Measurements from ENCODE around the gene RSAD2. TPM values are rescaled to one million over a fixed set of nuclear protein-coding genes. Genes with fewer than 3 reads are reported as not detected.
"Not testable (repeated sequence)": the region's sequence is repeated elsewhere in the genome, so short reads cannot be mapped to it uniquely, and the experiment has no call there.

RSAD2 gene
- total RNA-seq, 2 experiments from 2014 or later = 72.4 to 74.5 TPM

- Mint-ChIP-seq H3K36me3 (ENCODE audit: low read depth) (peaks cover 90% of the 10 kb centered on the region), H3K9me3 (ENCODE audit: insufficient read depth) (peaks cover 38% of the 10 kb centered on the region), H3K27ac (no peak overlapping the region), H3K4me3 (no peak overlapping the region), H3K4me1 (ENCODE audit: low read depth) (peaks cover 37% of the 10 kb centered on the region), H3K27me3 (ENCODE audit: low read depth) (no peaks in the 10 kb centered on the region)
- ChIA-PET POLR2A (interaction anchor here (0.6 to 1.0 kb wide), 2 partner anchors 19 to 30 kb away, joined by 3 to 5 read pairs; partner anchors contain the start of gene CMPK2), CTCF (interaction anchor here (1.0 to 3.4 kb wide), 5 partner anchors 11 to 197 kb away, joined by 4 to 16 read pairs (median 10); no protein-coding TSS in a partner anchor)
- DNase-seq (no peak), ATAC-seq (no peak)
These were observed 31.0 kb upstream of the RSAD2 start for GRCh38 chr2:6846540-6846939.

- no peak for ATAC-seq
- H3K36me3 Mint-ChIP-seq (ENCODE audit: low read depth) = peaks cover 88% of the 10 kb centered on the region
- H3K4me3 Mint-ChIP-seq = no peak overlapping the region
These were observed 30.5 kb upstream of the RSAD2 start for GRCh38 chr2:6846967-6847681.

GRCh38 chr2:6852195-6852594 lies 25.4 kb upstream of the RSAD2 start:
- Mint-ChIP-seq H3K36me3 (ENCODE audit: low read depth) (peaks cover 92% of the 10 kb centered on the region), H3K4me3 (no peak overlapping the region), H3K4me1 (ENCODE audit: low read depth) (peaks cover 82% of the 10 kb centered on the region), H3K9me3 (ENCODE audit: insufficient read depth) (peaks cover 8% of the 10 kb centered on the region), H3K27ac (peak overlapping the region; percentile 79), H3K27me3 (ENCODE audit: low read depth) (no peaks in the 10 kb centered on the region)
- POLR2A ChIA-PET = no interaction called here
- ATAC-seq (no peak), DNase-seq (no peak)
- CTCF ChIA-PET = interaction anchor here (0.9 kb wide), 1 partner anchor 45 kb away, joined by 3 read pairs; no protein-coding TSS in a partner anchor

More at GRCh38 chr2:6846967-6847681, 30.5 kb upstream of the RSAD2 start:
- Mint-ChIP-seq H3K27ac (no peak overlapping the region), H3K9me3 (ENCODE audit: insufficient read depth) (peaks cover 38% of the 10 kb centered on the region), H3K27me3 (ENCODE audit: low read depth) (no peaks in the 10 kb centered on the region), H3K4me1 (ENCODE audit: low read depth) (peaks cover 40% of the 10 kb centered on the region)
- ChIA-PET CTCF (interaction anchor here (1.0 to 3.4 kb wide), 7 partner anchors 12 to 237 kb away, joined by 3 to 16 read pairs (median 9); partner anchors contain the start of gene CMPK2), POLR2A (interaction anchor here (0.6 to 1.0 kb wide), 2 partner anchors 18 to 30 kb away, joined by 3 to 5 read pairs; partner anchors contain the start of gene CMPK2)
- DNase-seq = no peak

- ChIA-PET POLR2A (interaction anchor here (0.6 kb wide), 1 partner anchor 13 kb away, joined by 3 read pairs; no protein-coding TSS in a partner anchor), CTCF (interaction anchor here (1.6 kb wide), 1 partner anchor 10 kb away, joined by 3 read pairs; no protein-coding TSS in a partner anchor)
- ATAC-seq (no peak), DNase-seq (no peak)
- H3K4me3 Mint-ChIP-seq = no peak overlapping the region
- no peaks in the 10 kb centered on the region for H3K27me3 Mint-ChIP-seq (ENCODE audit: low read depth)
- H3K27ac Mint-ChIP-seq = no peak overlapping the region
- H3K9me3 Mint-ChIP-seq (ENCODE audit: insufficient read depth) = peaks cover 9% of the 10 kb centered on the region
- H3K36me3 Mint-ChIP-seq (ENCODE audit: low read depth) = peaks cover 92% of the 10 kb centered on the region
- H3K4me1 Mint-ChIP-seq (ENCODE audit: low read depth) = peaks cover 83% of the 10 kb centered on the region
These were observed 23.2 kb upstream of the RSAD2 start for GRCh38 chr2:6854416-6854815.

GRCh38 chr2:6855860-6856547 lies 21.6 kb upstream of the RSAD2 start:
- H3K4me3 Mint-ChIP-seq = no peak overlapping the region
- POLR2A ChIA-PET = interaction anchor here (0.9 kb wide), 1 partner anchor 9 kb away, joined by 3 read pairs; the partner anchor contains the start of gene CMPK2
- no peaks in the 10 kb centered on the region for H3K27me3 Mint-ChIP-seq (ENCODE audit: low read depth)
- DNase-seq (no peak), ATAC-seq (no peak)
- H3K9me3 Mint-ChIP-seq (ENCODE audit: insufficient read depth) = peaks cover 13% of the 10 kb centered on the region
- peaks cover 83% of the 10 kb centered on the region for H3K4me1 Mint-ChIP-seq (ENCODE audit: low read depth)
- H3K27ac Mint-ChIP-seq = peak overlapping the region; percentile 24
- CTCF ChIA-PET = no interaction called here
- H3K36me3 Mint-ChIP-seq (ENCODE audit: low read depth) = peaks cover 92% of the 10 kb centered on the region

- ATAC-seq (no peak), DNase-seq (no peak)
- Mint-ChIP-seq H3K27ac (peak overlapping the region; percentile 31), H3K4me3 (no peak overlapping the region), H3K36me3 (ENCODE audit: low read depth) (peaks cover 92% of the 10 kb centered on the region), H3K9me3 (ENCODE audit: insufficient read depth) (peaks cover 18% of the 10 kb centered on the region), H3K4me1 (ENCODE audit: low read depth) (peaks cover 83% of the 10 kb centered on the region), H3K27me3 (ENCODE audit: low read depth) (no peaks in the 10 kb centered on the region)
- CTCF ChIA-PET = interaction anchor here (0.9 to 1.3 kb wide), 2 partner anchors 10 to 188 kb away, joined by 3 to 4 read pairs; partner anchors contain the start of gene CMPK2
- POLR2A ChIA-PET = no interaction called here
These were observed 21.0 kb upstream of the RSAD2 start for GRCh38 chr2:6856548-6856920.

GRCh38 chr2:6858466-6859027 lies 19.0 kb upstream of the RSAD2 start:
- CTCF ChIA-PET; POLR2A ChIA-PET; ATAC-seq; DNase-seq; H3K27me3 Mint-ChIP-seq (ENCODE audit: low read depth); H3K4me3 Mint-ChIP-seq: not testable (repeated sequence)
- H3K9me3 Mint-ChIP-seq (ENCODE audit: insufficient read depth) = peaks cover 18% of the 10 kb centered on the region
- H3K4me1 Mint-ChIP-seq (ENCODE audit: low read depth) = peaks cover 87% of the 10 kb centered on the region
- H3K36me3 Mint-ChIP-seq (ENCODE audit: low read depth) = peaks cover 96% of the 10 kb centered on the region
- peak overlapping the region; percentile 35 for H3K27ac Mint-ChIP-seq

GRCh38 chr2:6860296-6860695 lies 17.3 kb upstream of the RSAD2 start:
- DNase-seq = no peak
- peaks cover 93% of the 10 kb centered on the region for H3K36me3 Mint-ChIP-seq (ENCODE audit: low read depth)
- H3K9me3 Mint-ChIP-seq (ENCODE audit: insufficient read depth) = peaks cover 18% of the 10 kb centered on the region
- no peak overlapping the region for H3K4me3 Mint-ChIP-seq
- POLR2A ChIA-PET = interaction anchor here (1.0 to 10.1 kb wide), 2 partner anchors 17 to 18 kb away, joined by 3 to 372 read pairs; partner anchors contain the start of gene RSAD2
- no peak for ATAC-seq
- H3K4me1 Mint-ChIP-seq (ENCODE audit: low read depth) = peaks cover 80% of the 10 kb centered on the region
- H3K27ac Mint-ChIP-seq = peak overlapping the region; percentile 56
- H3K27me3 Mint-ChIP-seq (ENCODE audit: low read depth) = no peaks in the 10 kb centered on the region
- CTCF ChIA-PET = interaction anchor here (1.9 kb wide), 1 partner anchor 37 kb away, joined by 11 read pairs; no protein-coding TSS in a partner anchor

GRCh38 chr2:6863792-6864191 lies 13.8 kb upstream of the RSAD2 start:
- DNase-seq = no peak
- ATAC-seq = no peak
- ChIA-PET POLR2A (interaction anchor here (0.5 to 10.1 kb wide), 8 partner anchors 13 to 1466 kb away, joined by 3 to 372 read pairs (median 16); partner anchors contain the start of genes RNF144A and RSAD2), CTCF (interaction anchor here (1.1 to 7.1 kb wide), 4 partner anchors 15 to 51 kb away, joined by 3 to 157 read pairs (median 6); partner anchors contain the start of gene RSAD2)
- H3K9me3 Mint-ChIP-seq (ENCODE audit: insufficient read depth) = peaks cover 12% of the 10 kb centered on the region
- peak overlapping the region; percentile 90 for H3K4me3 Mint-ChIP-seq
- H3K36me3 Mint-ChIP-seq (ENCODE audit: low read depth) = peaks cover 69% of the 10 kb centered on the region
- peak overlapping the region; percentile 94 for H3K27ac Mint-ChIP-seq
- peaks cover 71% of the 10 kb centered on the region for H3K4me1 Mint-ChIP-seq (ENCODE audit: low read depth)
- no peaks in the 10 kb centered on the region for H3K27me3 Mint-ChIP-seq (ENCODE audit: low read depth)

- H3K36me3 Mint-ChIP-seq (ENCODE audit: low read depth) = peaks cover 69% of the 10 kb centered on the region
- ATAC-seq (no peak), DNase-seq (no peak)
- ChIA-PET CTCF (interaction anchor here (1.0 to 7.1 kb wide), 9 partner anchors 11 to 51 kb away, joined by 3 to 157 read pairs (median 5); partner anchors contain the start of gene RSAD2), POLR2A (interaction anchor here (1.2 to 10.1 kb wide), 12 partner anchors 9 to 50 kb away, joined by 3 to 372 read pairs (median 12); partner anchors contain the start of genes RNF144A and RSAD2)
- H3K27ac Mint-ChIP-seq = peak overlapping the region; percentile 94
- peaks cover 9% of the 10 kb centered on the region for H3K9me3 Mint-ChIP-seq (ENCODE audit: insufficient read depth)
- H3K4me1 Mint-ChIP-seq (ENCODE audit: low read depth) = peaks cover 70% of the 10 kb centered on the region
- no peaks in the 10 kb centered on the region for H3K27me3 Mint-ChIP-seq (ENCODE audit: low read depth)
- peak overlapping the region; percentile 90 for H3K4me3 Mint-ChIP-seq
These were observed 13.3 kb upstream of the RSAD2 start for GRCh38 chr2:6864231-6864754.

GRCh38 chr2:6864923-6865345 lies 12.6 kb upstream of the RSAD2 start:
- POLR2A ChIA-PET = interaction anchor here (0.6 to 10.1 kb wide), 20 partner anchors 8 to 1971 kb away, joined by 3 to 372 read pairs (median 5); partner anchors contain the start of genes ID2, RNF144A and RSAD2
- peak; percentile 42 for DNase-seq
- H3K36me3 Mint-ChIP-seq (ENCODE audit: low read depth) = peaks cover 69% of the 10 kb centered on the region

More at GRCh38 chr2:6864923-6865345, 12.6 kb upstream of the RSAD2 start:
- peaks cover 9% of the 10 kb centered on the region for H3K9me3 Mint-ChIP-seq (ENCODE audit: insufficient read depth)
- ATAC-seq = peak; percentile 16
- CTCF ChIA-PET = interaction anchor here (0.6 to 7.1 kb wide), 18 partner anchors 11 to 179 kb away, joined by 3 to 157 read pairs (median 6); partner anchors contain the start of gene RSAD2
- no peaks in the 10 kb centered on the region for H3K27me3 Mint-ChIP-seq (ENCODE audit: low read depth)
- H3K4me1 Mint-ChIP-seq (ENCODE audit: low read depth) = peaks cover 72% of the 10 kb centered on the region
- peak overlapping the region; percentile 90 for H3K4me3 Mint-ChIP-seq
- peak overlapping the region; percentile 94 for H3K27ac Mint-ChIP-seq

Measured in activated CD8-positive, alpha-beta T cell treated with anti-CD3 and anti-CD28 coated beads, Interleukin-2, amount 10 ng/mL, durations not matched to agents 7 days and 5 days (primary cell).